ENCODE results near the gene FPR3.

Gene FPR3

DNA sequence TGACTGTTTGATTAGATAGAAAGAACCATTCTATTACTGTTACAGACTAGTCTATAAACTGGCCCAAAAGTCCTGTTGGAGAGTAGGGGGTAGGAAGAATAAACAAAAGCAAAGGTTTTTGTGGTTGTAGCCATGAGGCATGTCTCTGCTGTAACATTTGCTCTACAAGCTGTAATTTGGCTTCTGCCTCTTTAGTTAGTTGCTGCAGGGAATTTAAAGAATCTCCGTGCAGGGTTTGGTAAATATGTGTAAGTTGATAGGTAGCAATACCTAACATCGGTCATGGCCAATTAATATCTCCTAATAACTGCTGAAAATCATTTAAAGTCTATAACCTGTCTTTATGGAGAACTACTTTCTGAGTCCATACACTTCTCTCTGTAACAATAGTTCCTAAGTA is 13.0 kb downstream of the FPR3 start:
- no peak for DNase-seq (ENCODE audit: low spot score)

DNA sequence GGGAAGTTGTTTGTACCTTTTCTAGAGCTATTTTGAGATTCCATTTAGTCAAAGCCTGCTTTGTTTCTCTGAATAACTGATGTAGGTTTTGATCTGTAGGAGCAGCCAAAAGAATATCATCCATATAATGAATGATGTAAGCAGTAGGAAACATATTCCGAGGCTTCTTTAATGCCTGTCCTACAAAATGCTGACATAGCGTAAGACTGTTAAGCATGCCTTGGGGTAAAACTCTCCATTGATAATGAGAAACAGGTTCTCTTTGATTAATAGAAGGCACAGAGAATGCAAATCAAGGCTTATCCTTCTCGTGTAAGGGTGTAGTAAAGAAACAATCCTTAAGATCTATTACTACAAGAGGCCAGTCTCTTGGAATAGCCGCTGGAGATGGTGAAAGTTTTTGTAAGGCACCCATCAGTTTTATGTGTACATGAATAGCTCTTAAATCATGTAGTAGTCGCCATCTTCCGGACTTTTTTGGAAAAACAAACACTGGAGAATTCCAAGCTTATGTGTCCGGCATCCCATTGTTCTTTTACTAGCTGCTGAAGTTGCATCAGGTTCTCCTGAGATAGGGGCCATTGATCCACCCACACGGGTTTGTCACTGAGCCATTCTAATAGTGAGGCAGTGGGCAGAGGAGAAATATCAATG is 13.5 kb downstream of the FPR3 start:
- no peak for DNase-seq (ENCODE audit: low spot score)

DNA sequence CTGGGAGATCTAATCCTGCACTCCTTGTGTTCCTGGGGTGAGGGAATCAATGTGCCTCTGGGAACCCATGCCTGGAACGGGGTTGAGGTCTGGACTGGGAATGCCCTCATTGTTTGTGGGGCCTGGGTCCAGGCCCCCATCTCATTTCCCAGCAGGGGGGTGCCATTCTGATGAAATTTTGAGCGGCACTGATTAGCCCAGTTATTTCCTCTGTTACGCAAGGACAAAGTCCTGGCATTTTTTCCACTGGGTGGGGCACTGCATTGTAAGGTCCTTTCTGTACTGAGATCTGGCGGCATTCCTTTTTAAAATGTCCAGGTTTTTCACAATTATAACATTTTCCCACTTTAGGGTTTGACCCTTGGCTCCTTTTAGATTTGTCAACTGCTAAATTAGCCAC is 14.8 kb downstream of the FPR3 start:
- no peak for DNase-seq (ENCODE audit: low spot score)

DNA sequence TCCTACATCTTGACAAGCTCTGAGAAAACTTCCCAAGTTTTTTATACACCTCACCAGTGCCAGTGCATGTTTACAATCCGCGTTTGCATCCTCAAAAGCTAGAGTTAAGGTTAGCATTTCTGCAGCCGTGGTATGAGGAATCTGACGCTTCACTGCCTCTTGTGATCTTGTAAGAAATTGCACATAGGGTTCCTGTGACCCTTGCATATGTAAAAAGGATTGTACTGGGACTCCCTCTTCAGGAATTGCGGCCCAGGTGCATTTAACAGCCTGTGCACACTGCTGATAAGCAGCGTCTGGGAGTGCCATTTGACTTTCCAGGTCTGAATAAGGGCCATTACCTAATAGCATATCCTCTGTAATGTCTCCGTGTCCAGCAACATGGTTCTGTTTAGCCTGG is 15.3 kb downstream of the FPR3 start:
- no peak for DNase-seq (ENCODE audit: low spot score)

DNA sequence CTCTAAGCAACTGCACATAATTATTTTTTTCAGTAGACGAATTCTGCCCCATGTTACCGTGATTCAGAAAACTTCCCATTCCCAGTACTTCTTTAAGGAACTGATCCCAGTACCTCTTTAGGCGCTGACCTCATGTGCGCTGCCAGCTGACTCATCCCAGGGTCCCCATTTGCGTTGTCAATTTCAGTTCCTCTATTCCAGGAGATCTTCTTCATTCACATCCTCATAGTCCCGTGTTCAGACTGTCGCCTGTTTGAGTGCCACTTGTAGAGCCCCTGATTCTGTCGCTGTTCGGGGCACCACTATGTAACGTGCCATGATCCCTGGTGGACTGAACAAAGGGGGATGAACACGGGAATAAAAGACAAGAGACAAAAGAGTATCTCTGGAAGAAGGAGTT is 16.4 kb downstream of the FPR3 start:
- peak; percentile 69 for DNase-seq (ENCODE audit: low spot score)

DNA sequence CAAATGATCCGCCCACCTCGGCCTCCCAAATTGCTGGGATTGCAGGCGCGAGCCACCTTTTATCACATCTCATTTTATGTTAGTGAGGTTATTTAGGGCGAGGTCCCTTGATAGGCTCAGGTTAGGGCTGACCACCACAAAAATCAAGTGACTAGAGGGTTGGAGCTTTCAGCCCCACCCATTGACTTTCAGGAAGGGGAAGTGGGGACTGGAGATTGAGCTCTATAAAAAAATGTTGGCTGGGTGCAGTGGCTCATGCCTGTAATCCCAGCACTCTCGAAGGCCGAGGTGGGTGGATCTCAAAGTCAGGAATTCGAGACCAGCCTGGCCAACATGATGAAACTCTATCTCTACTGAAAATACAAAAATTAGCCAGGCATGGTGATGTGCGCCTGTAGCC is 20.1 kb downstream of the FPR3 start:
- DNase-seq (ENCODE audit: low spot score), result no peak

DNA sequence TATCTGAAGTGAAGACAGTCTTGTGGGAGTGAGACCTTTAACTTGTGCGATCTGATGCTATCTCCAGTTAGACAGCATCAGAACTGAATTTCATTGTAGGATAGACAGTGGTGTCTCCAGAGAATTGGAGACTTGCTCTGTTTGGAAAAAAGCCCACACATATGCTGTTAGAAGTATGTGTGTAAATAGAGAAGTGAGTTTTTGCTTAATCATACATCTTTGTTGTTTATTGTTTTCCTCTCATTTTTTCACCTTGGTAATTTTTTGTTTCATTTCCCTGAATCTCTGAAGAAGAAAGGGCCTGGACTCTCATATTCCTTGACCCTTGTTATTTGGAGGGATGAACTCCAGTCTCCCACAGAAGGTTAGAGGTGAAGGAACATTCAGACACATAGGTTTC is 21.8 kb downstream of the FPR3 start:
- DNase-seq (ENCODE audit: low spot score), result no peak

DNA sequence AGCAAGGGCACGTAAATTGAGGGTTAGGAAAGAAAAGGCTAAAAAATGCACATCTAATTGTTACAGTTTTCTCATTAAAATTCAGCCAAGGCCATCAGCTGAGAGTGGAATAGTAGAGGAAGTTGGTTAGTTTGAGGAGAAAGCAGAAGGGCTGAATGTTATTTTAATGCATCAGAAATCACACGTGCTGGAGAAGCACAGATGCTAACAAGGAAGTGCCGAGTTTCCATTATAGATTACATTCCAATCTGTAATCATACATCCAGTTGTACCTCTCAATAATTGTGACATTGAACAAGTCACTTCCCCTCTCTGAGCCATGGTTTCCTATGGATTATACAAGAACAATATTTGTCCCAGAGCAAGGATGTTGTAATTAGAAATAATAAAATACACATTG is 25.1 kb downstream of the FPR3 start:
- DNase-seq (ENCODE audit: low spot score), result no peak

DNA sequence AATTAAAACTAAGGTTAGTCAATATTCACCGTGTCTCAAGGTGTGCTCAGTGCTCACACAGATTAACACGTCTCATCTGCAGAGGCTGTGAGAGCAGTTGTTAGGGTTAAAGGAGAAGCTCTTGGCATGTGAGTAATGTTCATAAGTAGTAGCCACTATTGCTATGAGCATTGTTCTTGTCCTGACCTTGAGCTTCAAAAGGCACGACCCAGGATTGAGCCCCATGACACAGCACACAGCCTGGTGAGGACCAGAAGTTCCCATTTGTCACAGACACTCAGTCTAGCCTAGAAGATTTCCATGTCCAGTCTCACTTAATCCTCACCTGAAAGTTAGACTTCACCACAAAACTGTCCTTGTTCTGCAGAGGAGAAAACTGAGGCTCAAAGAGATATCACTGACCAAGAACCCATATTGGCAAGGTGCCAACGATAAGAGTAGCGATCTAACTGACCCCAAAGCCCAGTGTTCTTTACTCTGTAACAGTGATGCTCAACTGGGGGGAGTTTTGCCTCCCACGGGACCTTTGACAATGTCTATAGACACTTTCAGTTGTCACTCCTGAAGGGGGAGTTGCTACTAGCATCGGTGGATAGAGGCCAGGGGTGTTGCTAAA is 26.0 kb downstream of the FPR3 start:
- DNase-seq (ENCODE audit: low spot score), result no peak

DNA sequence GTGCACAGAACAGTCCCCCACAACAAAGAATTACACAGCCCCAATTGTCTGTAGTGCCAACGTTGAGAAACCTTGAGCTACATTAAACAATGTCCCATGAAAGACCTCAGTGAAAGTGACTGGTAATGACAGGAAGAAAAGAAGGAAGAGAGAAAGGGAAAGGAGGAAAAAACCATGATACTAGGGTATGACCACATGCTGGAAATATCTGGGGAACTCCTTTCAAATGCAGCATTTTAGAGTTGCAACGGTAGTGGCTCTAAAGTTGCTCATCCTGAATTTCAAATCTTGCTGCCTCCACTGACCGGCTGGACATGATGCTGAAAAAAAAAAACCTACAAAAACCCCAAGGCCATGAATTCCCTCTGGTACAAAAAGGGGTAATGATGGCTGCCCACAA is 26.5 kb downstream of the FPR3 start:
- no peak for DNase-seq (ENCODE audit: low spot score)

DNA sequence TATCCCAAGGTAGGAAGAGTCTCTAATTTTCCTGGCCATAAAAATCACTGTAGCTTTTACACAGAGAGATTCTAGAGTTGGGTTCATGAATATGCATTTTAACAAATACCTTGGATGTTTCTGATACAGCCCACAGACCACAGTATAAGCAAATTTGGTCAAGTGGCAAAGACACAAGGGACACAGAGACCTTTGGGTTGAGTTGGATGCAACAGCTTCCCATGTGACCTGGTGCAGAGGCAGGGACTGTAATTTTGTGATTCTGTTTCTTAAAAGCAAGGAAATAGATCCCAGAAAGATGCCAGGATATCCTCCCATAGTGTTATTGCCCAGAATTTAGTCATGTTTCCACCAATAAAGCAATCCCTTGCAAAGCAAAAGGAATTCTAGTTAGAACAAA is 27.0 kb downstream of the FPR3 start:
- DNase-seq (ENCODE audit: low spot score), result no peak

DNA sequence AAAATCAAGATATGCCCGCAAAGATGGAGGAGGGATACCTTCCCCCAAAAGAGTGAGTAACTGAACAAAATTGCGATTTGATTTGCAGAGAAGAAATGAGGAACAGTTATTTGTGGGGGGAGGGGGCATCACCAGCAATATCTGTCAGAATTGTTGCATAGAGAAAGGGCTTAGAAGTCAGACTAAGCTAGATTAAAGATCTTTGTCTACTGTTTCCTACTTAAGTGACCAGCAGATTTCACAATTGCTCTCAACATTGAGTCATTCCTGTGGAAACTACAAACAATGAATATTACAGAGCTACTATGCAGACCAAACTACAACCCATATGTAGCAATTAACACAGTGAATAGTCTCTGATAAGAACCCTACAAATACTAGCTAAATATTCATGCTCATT is 27.4 kb downstream of the FPR3 start:
- DNase-seq (ENCODE audit: low spot score), result no peak

DNA sequence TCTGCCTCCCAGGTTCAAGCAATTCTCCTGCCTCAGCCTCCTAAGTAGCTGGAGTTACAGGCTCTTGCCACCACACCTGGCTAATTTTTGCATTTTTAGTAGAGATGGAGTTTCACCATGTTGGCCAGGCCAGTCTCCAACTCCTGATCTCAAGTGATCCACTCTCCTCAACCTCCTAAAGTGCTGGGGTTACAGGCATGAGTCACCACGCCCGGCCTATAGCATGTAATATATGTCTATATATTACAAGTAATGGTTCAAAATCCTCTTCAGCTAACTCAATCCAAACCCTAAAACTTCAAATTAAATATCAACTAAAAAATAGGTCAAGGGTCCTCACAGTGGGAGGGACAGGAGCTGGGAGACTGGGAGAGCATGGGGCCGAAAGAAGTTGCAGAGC is 28.0 kb downstream of the FPR3 start:
- no peak for DNase-seq (ENCODE audit: low spot score)

DNA sequence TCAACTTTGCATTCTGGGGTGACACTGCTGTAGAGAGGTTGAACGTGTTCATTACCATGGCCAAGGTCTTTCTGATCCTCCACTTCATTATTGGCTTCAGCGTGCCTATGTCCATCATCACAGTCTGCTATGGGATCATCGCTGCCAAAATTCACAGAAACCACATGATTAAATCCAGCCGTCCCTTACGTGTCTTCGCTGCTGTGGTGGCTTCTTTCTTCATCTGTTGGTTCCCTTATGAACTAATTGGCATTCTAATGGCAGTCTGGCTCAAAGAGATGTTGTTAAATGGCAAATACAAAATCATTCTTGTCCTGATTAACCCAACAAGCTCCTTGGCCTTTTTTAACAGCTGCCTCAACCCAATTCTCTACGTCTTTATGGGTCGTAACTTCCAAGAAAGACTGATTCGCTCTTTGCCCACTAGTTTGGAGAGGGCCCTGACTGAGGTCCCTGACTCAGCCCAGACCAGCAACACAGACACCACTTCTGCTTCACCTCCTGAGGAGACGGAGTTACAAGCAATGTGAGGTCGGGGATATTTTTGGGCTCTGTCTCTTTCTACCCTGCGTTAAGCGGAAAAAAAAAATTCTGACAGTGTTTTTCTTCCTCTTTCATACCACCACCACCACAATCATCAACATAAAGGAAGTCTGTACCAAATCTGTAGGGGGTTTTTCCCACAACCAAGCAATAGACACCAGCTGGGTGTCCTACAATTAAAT is 29.5 kb downstream of the FPR3 start:
- peak; percentile 67 for DNase-seq (ENCODE audit: low spot score)

DNA sequence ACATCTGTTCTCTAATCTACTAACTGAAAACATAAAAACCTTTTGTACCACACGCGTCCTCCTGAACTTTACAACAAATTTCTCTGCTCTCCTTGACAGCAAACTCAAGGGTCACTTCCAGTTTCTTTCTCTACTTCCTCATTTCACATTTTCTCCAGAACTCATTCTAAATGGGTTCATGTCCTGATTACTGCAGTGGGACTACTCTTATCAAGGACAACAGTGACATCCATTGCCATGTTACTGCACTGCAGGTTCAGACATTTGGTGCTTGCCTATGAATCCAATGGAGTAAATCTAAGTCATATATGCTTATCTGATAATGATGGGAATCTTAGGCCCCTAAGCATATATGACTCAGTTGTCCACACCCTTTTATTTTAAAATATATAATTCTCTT is 35.3 kb downstream of the FPR3 start:
- peak; percentile 55 for DNase-seq (ENCODE audit: low spot score)

DNA sequence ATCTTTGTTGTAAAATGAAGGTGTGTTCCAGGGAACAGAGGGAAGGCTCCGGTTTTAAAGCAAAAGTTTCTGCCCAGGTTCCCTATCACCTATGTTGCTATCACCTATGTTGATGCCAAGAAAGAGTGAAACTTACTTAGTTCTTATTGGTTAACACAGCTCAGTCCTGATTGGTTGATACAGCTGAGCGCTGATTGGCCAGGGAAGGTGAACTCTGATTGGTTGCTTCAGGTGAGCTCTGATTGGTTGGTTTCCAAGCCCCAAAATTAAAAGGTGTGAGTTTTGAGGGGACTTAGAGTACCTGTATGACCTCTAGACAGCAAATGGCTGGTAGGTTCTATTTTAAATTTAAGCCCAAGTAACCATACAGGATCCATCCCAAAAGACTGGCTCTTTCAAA is 42.2 kb downstream of the FPR3 start:
- no peak for DNase-seq (ENCODE audit: low spot score)

DNA sequence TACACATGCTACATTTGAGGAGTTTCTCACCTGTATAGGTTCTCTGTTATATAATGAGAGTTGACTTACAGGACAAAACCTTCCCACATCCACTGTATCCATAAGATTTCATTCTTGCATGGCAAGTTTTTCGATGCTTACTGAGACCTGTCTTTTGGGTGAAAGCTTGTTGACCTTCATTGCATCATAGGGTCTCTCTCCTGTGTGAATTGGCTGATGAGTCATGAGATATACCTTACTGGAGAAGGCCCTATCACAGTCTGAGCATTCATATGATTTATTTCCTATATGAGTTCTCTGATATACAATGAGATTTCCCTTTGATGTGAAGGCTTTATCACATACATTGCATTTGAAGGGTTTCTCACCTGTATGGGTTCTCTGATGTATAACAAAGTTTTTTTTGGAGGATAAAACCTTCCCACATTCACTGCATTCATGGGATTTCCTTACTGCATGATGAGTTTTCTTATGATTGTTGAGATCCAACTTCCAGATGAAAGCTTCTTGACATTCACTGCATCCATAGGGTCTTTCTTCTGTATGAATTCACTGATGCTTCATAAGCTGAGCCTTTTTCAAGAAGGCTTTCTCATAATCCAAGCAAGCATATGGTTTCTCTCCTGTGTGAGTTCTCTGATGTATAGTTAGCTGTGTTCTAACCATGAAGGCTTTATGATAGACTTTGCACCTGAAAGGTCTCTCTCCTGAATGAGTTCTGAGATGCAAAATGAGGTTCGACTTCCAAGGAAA is 67.1 kb downstream of the FPR3 start:
- DNase-seq (ENCODE audit: low spot score), result no peak

DNA sequence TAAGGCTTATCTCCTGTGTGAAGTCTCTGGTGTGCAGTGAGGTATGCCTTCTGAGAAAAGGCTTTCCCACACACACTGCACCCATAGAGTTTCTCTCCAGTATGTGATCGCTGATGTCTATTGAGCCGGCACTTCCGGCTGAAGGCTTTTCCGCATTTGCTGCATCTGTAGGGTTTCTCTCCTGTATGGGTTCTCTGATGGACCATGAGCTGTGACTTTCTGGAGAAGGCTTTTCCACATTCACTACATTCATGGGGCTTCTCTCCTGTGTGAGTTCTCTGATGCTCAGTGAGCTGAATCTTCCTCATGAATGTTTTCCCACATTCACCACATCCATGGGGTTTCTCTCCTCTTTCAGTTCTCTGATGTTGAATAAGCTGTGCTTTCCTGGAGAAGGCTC is 78.1 kb downstream of the FPR3 start:
- no peak for DNase-seq (ENCODE audit: low spot score)
